GM10847 (cell line): ENCODE results near the gene WDR91.

Experiments
- POLR2A ChIP-seq: IDR thresholded peaks from 2 replicates; pipeline ENCODE4 v1.6.1; 2011; ENCODE audit not compliant: insufficient read length; ENCODE audit errors: extremely low read depth

The WDR91 gene

GRCh38 chr7:135143885-135144668 lies 67.2 kb downstream of the WDR91 start:
- no peak for TF ChIP-seq POLR2A
